GM21390 (cell line): ENCODE results near the gene POLR1D.

ENCODE experiments used
- ATAC-seq: cut with Tn5 transposase; IDR thresholded peaks from one replicate; pipeline ENCODE4 v1.9.1; 2021; ENCODE audit not compliant: unreplicated experiment

POLR1D gene

DNA sequence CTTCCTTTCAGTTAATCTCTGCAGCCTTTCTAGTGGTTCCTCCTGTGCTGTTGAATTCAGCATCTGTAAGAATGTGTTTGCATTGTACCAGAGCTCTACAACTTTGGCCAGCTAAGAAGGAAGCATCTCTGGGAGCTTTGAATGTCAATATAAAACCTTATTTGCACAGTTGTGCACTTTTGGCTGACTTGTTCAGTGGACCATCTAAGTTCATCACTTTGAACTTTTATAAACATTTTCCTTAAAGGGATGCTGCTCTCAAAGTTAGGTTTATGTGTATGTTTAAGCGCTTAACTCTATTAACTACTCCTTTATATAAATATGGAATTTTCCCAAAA, 15.6 kb downstream of the POLR1D start:
- no peak for ATAC-seq

DNA sequence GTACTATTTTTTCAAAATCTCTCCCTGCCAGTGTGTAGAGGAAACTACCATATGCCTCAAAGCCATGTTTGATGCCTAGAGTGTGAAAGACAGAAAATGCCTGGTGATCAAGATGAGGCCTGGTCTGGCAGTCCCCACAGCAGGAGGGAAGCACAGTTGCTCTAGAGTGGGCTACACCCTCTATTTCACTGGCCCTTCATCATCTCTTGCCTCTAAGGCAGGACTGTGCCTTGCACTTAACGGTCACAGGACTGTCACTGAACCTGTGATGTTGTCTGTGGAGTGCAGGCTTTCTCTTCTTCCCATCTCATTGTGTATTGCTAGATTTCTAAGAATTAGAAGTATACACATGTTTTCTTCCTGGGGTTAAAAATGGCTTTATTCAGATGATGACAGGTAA, 16.3 kb downstream of the POLR1D start:
- ATAC-seq = no peak

DNA sequence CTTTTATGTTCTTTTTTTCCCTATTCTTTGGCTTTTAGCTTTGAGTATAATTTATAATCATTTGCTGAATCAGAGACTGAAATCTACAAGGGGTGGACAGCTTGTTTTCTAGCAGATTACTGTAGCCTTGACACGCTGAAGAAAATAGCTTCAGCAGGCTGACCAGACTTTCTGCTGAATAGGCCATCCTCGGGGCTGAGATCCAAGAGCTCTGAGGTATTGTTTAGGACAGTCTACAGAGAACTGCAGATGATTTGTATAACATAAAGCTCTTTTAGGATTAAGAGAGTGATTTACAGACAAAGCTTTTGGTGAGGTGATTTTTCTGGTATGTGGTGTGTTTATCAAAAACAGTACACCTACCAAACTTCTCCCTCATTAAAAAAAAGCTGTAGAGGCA, 16.8 kb downstream of the POLR1D start:
- ATAC-seq = no peak

DNA sequence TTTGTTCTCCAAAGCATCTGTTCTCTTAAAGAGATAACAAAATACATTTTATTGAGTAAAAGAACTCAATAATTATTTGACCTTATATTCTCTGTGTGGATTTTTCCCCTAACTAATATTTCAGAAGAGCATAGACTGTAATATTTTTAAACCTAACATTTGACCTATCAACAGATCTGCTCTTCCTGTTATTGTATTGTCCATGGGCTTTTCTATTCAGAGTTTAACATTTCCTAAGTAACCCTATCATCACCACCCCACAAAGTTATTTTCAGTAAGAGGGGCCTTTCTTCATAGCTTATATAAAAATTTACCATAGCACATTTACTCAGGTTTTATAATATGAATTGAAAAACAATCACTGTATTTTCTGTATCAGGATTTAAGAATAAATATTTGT, 17.5 kb downstream of the POLR1D start:
- ATAC-seq = no peak

DNA sequence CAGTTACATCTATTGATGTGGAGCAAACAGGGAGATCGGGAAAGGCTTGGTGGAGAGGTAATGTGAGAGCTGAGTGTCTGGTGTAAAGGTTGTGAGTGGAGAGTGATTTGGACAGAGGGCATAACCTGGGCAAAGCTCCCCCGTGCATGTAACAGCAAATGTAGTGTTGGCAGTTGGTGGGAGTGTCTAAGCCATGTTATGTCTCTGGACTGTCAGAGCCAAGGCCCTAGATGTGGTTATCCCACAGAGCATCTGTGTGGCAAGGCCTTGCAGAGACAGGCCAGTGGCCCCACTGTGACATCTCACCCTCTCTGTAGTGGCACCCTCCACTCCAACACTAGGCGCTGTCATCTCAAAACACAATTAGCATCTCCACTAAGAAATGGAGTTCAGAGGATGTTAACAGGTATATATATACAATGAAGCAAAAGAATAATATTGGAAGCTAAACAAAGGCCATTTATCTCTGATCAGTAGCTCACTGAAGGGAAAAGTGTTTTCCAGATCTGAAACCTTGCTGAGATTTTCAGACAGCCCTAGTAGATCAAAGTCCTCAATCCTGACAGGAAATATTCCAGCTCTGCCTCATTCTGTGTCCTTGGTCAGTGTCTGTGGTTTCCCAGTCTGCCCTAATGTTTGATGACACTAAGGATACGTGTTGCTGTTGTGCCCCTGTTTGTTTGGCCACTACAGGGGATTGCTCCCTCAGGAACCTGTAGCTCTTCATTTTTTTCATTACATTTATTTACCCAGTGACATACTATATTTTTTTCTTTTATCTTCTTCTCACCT, 20.2 kb downstream of the POLR1D start:
- no peak for ATAC-seq

DNA sequence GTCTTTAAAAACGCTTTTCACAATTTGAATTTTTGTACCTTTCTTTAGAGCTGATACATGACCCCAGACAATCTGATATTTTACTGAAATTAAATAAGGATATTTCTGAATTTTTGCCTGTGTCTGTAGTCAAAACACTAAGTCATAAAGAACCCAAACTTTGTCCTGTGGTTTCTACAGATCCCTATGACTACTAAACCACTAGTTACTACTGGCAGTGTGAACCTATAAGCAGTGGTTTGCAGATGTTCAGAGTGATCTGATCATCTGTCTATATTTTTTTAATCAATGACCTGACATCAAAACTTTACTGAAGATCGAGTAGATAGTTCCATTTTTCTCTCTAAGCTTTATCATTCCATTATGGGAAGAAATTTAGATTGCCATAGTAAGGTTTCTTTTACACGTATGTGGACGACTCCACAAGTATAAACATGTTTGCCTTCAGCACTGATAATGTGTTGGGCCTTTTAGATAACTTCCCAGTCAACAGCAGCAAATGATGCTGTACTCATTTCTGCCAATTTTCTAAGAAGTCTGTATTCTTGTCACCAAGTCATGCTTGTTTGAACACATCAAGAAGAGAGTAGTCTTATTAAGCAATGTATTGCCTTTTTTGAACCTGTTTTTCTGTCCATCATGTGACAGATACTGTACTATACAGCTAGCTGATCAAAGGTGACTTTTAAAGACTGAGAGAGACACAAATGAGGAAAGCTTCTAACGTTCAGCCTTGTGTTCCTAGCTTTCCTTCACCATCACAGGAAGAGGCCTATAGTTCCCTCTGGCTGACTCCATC, 21.8 kb downstream of the POLR1D start:
- ATAC-seq = no peak

DNA sequence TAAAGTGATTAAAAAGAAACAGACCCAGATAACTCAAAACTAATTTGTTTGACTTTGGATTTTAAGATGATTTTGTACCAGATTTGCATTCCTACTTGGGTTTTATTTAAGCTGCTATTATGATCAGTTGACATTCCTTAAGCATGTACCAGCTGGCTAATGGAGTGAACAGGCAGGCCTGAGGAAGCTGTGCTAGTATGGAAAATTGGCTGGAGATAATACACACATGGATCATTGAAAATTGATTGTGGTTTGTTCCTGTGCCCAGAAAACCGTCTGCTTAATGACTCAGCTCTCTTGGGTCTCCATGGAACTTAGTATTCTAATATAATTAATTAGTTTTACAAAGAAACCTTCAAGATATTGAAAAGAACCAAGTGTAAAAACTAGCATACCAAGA, 22.6 kb downstream of the POLR1D start:
- ATAC-seq = no peak

DNA sequence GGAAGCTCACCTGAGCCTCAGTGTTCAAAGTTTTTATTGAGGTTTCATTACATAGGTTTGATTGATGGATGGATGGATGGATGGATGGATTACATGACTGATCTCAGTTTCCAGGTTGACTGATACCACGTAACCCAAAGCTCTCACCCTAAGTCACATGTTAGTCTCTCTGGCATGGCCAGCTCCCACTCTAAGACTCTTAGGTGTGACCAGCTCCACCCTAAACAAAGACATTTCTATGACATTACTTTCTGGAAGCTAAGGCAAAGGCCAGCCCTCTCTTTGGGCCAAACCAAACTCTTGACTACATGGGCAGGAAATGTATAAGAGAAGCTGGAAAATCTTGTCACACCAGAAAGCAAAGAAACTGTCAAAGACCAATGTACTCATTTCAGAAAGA, 28.6 kb downstream of the POLR1D start:
- ATAC-seq = no peak

DNA sequence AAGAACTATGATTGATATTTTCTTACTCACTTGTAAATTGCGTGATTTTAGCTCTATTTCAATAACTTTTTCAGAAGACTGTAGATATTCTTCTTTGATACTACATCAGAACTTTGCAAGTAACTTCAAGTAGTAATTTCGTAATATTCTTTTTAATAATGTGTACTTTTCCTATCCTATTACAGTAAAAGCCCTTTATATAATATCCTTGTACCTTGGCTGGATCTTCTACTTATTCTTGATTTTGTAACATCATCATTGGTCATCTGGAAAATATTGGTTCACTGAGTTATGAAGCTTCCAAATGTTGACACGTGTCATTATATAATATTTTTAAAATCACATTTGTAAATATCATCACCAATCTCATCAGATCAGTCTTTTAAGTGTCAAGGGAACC, 32.4 kb downstream of the POLR1D start:
- ATAC-seq = no peak

DNA sequence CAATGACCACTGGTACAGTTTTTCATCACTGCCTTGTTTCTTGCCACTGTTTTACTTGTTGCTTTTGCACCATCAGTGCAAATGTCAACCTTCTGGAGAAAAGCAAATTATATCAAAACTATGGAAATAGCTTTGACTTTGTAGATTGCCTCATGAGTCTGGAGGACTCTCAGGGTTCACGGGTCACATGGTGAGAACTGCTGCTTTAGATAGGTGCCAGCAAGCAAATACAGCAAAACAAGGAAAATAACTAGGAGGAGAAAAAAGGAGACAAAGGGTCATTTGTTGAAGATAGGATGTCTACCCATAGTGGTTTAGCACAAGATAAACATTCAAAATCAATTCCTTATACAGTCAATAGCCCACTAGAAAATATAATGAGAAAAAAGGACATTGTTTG, 33.1 kb downstream of the POLR1D start:
- no peak for ATAC-seq

DNA sequence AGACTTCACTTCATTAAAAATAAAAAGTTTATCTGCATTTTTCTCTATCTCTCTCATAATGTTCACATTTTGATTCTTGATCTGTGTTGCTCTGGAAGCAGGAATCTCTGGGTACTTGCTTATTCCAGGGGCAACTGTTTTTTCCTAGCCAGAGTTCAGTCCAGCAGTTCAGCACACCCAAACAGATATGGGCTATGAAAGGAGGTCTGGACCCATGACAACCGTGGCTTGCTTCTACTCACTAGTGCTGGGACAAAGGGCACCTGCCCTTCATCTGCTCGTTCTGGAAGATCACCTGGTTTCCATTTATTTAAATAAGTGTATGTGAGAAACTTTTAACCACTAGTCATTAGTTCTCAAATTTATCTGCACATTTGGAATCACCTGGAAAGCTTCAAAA, 36.0 kb downstream of the POLR1D start:
- ATAC-seq = no peak

DNA sequence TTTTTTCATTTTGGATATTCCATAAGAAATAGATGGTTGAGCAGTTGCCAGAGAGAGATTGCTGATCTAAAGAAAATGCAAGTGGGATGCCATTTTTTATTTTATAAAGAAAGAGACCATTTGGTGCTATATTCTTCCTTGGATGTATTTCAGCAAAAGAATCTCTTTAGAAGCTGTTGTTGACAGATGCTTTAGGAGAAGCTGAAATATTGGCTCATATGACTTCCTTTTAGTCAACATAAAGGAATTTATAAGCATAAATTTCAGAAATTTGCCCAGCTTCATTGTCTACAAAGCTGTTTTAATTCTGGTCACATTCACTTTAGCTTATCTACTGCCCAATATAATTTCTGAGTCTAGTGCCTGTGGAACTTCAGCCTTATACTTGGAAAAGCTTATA, 36.9 kb downstream of the POLR1D start:
- ATAC-seq = no peak

DNA sequence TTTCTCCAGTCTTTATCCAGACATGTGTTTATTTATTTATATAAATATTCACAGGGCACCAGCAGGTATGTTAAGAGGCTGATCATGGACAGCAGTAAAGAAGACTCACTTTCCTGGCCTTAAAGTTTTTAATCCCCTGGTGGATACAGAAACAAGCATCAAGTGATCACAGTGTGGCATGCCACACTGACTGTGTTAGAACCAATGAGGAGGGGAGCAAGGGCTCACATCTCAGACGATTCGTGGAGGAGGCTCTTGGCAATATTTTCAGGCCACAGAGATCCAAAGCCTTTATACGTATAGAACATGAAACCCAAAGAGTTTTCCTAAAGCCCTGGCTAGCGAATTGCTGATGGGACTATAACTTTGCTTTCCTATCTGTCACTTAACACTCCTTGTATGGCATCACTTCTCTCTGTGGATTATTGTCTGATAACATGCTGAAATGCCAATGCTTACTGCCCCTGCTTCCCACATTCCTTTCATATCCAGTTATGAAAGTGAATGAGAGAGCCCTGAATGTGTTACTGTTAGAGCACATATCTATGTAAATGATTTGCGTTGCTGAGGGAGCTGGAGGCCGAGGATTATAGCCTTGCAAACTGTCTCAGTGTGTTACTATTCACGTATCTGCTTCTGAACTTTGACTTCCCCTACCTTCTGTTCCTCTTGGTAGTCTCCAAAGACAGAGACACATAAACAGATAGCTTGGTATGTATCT, 37.6 kb downstream of the POLR1D start:
- ATAC-seq = no peak

DNA sequence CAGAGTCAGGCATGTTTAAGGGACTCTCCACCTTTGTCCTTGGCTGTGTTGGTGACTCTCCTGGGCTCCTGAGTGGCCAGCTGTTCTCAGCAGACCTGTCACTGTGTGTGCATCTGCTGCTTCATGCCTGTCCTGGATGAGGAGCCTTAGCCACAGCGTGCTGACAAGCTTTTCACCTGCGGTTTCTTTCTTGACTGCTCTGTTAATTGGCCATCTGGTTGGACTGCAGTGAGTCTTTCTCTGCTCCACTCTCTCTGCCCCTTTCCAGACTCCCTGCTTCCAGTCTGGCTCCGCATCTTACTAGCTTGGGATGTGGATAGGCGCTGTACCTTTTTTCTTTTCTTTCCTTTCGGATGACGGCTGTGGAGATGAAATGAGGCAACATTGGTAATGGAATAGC, 38.8 kb downstream of the POLR1D start:
- no peak for ATAC-seq

DNA sequence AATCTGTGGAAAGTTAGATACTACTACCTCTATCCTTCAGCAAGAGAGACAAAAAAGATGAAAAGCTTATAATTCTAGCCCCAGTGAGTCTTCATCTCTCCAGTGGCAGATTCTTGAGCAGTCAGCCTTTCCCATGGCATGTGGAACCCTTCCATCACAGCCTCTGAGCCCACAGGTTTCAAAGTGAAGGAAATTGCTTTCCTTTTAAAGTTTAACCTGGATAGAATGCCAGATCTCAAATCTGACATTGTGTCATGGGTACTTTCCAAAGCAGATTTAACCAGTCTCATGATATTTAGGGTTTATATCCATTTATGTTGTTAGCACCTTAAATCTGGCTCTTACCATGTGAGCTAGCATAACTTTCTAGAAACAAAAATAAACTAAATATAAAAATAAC, 39.3 kb downstream of the POLR1D start:
- no peak for ATAC-seq

DNA sequence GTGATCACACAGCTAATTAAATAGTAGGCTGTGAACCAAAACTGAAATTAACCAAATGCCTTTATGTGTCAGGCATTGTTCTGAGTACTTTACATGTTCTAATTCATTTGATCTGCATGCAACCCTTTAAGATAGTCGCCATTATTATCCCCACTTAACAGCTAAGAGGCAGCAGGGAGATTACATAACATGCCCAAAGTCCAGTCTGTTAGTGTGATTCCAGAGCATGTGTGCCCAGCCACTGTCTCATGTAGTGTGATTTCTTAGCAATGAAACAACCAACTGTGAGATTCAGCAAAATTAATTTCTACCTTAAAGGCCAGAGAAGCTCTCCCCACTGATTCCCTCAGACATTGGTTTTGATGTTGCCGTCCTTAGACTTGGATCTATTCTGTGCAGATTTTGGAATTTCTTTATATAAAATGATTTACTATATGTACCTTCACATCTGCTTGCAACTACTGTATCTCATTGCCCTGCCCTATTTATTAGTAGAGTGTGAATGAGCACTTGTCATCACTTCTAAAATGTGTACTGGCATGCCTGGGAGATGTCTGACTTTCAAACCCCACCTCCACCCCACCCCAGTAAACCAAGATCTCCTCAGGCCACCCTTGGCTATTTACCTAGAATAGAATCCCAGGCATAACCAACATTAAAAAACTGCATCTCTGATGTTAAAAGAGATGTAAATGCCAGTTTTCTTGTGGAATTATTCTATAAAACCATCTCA, 41.2 kb downstream of the POLR1D start:
- ATAC-seq = no peak

DNA sequence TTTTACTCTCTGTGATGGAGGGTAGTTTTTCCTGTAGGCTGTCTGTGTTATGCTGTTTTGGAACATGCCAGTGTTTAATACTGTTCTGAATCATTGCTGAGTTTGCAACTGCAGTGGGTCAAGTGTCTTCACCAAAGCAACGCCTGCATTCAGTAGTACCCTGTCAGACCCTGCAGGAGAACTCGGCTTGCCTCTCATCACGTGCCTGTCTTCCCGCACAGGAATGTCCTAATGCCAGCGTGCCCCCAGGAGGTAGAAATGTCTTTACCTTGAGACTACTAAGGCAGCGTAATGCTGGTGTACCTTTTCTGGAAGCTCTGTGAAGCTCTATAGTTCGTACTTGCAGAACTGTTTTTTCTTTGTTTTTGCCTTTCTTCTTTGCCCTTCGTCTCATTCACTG, 42.3 kb downstream of the POLR1D start:
- no peak for ATAC-seq

DNA sequence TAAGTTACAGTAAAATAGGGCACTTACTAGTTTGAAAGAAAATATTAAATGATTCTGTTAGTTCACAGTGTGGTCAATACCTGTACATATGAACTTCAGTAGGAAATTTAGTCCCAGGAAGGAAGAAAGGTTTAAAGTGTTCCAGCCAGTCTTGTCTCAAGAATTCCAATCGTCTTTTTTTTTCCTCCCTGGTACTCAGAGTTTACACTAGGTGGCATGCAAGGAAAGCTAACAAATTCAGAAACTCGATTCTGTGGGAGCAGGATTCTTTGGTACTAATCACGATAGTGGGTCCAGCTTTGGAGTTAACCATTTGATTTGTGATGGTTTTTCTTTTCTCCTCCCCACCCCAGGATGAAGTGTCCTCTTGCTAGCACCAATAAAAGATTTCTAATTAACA, 43.6 kb downstream of the POLR1D start:
- no peak for ATAC-seq

DNA sequence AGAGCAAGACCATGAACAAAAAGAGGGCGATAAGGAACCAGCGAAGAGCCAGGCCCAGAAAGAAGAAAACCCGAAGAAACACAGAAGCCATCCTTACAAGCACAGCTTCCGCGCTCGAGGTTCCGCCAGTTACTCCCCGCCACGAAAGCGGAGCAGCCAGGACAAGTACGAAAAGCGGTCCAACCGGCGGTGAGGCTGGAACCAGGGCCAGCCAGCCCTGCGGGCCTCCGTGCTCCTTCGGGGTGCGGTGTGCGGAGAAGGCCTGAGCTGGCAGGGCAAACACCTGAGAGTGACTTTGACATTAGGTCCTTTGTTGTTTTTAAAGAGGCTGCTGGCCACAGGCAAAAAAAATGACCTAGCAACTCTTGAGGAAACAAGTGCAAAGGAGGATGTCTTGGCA, 44.1 kb downstream of the POLR1D start:
- no peak for ATAC-seq

DNA sequence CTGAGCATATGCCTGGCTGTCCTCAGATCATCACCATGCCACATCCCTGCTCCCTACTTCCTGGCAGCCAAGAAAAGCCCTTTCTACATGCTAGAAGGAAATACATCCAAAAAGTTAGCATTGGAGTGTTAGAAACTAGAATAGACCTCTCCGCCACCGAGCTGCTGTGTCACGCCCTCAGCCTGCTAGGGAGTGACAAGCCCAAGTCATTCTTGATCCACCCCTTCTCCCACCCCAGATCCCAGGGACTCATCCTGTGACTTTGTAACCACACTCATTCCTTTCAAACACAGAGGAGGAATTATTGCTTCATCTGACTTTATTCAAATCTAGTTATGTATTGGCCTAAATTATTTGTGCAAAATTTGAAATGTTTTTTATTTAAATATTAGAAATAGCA, 45.3 kb downstream of the POLR1D start:
- no peak for ATAC-seq

DNA sequence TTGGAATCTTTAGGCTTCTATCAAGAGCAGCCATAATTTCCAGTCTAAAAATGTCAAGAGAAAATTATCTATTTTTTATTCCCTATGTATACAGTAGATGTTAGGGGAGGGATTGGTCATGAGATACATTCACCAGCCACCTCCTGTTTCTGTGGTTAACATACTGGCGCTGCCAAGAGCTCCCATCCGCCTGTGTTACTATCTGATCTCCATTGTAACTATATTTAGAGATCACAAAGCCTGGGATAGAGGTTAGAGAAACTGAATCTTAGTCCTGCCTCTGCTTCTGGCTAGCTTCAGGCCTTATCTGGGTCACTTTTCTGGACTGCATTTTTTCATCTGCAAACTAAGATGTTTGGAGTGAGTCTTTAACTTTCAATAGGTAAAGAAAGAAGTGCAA, 46.3 kb downstream of the POLR1D start:
- no peak for ATAC-seq
